Muscle of arm (tissue), 12 donors: ENCODE data around the gene WDR11. TPM values are rescaled to one million over a fixed set of nuclear protein-coding genes. Genes with fewer than 3 reads are reported as not detected.
"Not testable (repeated sequence)": the region's sequence is repeated elsewhere in the genome, so short reads cannot be mapped to it uniquely, and the experiment has no call there.

ENCODE experiments used
- DNase-seq: peaks from one replicate; pipeline ENCODE4 v3.0.0-alpha.2; 2013
- polyA plus RNA-seq, 12 donors: library from polyadenylated mRNA; unstranded; fragments of 120-200 nt; gene quantifications; one replicate each; pipeline ENCODE4 v1.2.1, GENCODE V29; 2013; ENCODE audit not compliant: insufficient read length in 12 of 12

WDR11 gene
- polyA plus RNA-seq, 12 donors: 22.3 to 65.7 (median 32.2) TPM; not detected in 1

DNA sequence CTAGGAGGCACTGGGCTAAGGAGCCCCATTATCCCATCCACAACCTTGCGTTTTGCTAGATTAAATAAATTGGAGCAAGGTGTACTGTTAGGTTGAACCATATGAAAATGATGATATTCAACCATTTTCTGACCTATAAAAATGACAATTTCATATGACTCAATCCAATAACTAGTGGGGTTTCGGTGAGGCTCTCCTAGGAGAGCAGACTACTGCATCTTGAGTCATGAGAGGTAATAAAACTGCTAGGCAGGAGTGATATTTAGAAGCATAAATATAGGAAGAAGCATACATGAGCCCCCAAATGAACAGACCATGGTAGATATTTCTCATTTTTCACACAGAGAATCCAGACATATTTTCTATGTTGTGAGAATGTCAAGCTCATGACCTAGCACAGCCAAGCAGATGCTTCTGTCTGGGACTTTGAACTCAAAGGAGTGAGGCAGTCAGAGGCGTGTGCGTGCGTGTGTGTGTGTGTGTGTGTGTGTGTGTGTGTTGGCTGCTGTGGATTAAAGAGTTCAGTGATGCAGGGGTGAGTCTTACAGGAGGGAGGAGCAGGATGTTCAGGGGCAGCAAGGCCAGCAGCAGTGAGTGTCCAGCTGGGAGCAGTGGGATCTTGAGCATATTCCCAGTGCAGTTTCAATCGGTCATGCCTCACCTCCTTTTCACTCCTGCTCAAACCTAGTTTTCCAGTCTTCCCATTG is 17.8 kb upstream of the WDR11 start:
- no peak for DNase-seq

DNA sequence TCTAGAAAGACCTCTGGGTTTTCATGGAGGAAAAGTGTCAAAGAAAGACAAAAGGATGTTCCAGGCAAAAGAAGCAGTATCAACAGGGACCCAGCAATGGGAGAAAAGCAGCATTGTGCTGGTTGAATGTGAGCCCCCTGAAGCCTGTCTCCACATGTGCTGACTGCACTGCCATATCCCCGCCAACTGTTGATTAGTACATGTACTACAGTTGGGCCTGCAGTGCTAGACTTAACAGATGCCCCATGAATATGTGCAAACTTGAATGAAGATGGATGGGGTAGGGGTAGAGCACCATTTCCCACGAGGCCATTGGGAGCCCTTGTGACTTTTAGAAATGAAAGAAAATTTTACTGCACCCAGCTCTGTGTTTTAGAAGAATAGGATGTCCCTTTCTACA is 15.6 kb upstream of the WDR11 start:
- no peak for DNase-seq

DNA sequence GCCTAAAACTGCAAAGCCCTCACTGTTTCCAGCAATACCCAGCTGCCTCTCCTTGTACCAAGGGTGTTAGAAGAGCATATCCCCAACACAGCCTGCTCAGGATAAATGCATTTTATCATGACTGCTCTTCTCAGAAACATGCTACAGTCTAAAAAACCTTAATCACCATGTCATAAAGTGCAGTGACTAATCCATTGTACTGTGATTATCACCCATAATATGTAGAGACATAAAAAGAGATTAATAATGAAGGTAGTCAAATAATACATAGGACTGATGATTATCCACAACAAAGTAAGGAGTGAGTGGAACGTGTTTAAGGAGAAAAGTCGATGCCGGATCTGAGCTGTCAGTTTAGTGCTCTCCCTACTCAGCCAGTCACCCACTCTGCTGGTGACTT is 12.2 kb upstream of the WDR11 start:
- DNase-seq: no peak

DNA sequence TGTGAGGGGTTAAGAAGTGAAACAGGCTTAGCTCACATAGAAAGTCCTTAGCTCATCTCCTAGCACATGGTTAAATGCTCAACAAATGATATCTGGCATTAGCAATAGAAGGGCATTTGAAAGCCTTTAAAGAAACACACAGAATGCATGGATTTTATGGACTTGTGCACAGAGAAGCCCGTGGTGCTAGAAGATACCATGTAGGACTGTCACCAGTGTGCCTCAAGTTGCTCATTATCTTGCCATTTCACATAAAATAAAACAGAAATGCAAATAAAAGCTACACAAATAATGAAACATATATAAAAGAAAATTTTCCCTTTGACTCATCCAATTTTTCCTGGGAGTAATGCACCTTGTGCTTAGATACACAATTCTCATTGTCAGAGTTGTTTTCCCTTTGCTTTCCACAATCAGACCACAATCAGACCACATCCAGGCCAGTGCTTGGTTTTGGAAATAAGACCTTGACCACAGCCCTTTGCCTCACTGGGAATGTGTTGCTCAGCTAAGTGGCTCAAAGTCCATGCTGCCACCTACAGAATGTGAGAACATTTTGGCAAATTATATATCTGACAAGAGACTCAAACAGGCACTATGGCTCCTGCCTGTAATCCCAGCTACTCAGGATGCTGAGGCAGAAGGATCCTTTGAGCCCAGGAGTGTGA is 9.5 kb upstream of the WDR11 start:
- no peak for DNase-seq

DNA sequence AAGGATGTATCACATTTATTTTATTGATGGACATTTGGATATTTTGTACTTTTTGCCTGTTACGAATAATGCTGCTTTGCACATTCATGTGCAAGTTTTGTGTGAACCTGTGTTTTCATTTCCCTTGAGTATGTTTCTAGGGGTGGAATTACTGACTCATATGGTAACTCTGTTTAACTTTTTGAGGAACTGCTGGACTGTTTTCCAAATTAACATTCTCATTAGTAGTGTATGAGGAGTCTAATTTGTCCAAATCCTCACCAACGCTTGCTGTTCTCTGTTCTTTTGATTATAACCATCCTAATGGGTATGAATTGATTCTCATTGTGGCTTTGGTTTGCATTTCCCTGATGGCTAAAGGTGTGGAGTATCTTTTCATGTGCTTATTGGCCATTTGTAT is 3.2 kb downstream of the WDR11 start:
- no peak for DNase-seq

DNA sequence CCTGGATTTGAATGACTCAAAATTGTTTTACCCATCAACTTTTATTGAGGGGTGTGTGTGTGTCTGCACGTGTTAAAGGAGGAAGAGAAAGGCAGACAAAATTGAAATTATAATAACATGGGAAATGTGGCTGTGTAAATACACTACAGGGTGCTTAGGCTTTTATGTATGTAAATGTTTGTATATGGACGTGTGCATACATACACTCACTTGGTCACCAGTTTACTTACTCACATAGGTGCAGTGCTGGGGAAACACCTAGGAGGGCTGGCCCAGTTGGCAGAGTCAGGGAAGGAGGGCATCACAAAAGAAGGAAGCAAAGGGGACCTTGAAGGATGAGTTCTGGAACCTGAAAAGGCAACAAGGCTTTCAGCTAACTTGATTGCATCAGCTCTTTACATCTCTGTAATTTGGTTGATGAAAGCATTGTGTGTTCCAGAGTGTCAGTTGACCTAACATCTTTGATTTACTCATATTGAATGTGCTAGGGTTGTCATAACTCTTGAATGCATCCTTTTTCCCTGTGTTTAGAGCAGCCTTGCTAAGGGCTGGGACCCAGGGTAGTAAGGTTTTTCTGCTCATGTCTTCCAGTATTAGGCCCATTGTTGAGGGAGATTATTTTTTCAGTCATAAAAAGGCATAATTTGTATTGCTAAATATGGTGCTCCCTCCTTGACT is 10.2 kb downstream of the WDR11 start:
- no peak for DNase-seq

DNA sequence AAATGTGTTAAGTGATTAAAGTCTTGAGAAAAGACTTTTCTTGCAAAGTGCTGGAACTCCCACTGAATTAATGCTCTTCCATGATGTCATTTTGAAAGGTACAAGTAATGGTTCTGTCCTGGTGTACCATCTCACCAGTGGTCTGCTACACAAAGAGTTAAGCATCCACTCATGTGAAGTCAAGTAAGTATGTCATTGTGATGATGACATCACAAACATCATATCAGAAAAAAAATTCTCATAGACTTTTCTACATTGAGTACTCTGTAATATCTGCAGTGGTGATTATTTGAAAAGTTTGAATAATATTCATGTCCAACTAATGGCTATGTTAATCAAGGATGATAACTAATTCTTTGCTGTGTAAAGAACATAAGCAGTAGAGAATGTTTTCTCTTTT is 22.6 kb downstream of the WDR11 start:
- DNase-seq: no peak

DNA sequence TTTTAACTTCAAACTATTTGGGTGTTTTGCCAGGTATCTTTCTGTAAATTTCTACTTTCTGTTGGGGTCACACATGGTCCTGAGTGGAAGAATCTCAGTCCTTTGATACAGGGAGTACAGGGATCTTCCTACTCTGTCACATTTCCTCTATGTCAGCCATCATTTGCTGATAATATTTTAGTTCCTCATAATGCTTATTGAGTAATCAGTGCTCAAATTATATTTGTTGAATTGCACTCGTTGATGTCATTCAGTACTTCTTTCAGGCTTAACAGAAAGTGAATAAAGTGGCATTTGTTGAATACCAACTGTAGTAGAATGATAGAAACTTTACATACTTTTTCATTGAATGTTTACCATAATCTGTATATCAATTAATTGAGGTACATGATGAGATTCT is 31.9 kb downstream of the WDR11 start:
- no peak for DNase-seq

DNA sequence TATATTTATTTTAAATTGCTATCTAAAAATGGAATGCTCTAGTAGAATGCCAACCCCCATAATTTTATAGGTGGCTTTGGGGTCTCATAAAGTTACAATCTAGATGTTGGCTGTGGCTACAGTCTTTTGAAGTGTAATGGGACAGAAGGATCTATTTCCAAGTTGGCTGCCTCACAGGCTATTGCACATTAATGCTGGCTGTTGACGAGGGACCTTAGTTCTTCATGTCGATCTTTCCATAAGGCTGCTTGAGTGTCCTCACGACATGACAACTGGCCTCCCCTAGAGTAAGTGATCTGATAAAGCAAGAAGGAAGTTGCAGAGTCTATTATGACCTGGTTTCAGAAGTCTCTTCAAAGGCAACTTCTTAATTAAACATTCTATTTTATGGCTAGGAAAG is 36.3 kb downstream of the WDR11 start:
- no peak for DNase-seq

DNA sequence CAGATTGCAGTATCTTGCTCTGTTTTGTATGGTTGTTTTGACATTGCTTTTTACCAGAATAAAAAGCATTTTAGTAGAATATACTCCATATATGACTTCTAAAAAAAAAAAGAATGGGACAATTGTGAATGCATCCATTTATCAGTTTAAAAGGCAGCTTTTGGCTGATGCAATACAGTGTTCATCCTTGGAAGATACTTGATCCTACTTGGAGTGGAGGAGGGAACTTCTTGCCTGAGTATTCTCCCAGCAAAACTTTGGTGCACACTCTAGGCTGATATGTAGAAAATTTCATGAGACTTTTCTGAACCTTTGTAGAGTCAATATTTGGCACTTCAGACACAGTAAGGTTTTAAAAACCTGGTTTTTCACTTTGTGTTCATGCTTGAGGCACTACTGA is 40.2 kb downstream of the WDR11 start:
- DNase-seq: no peak

DNA sequence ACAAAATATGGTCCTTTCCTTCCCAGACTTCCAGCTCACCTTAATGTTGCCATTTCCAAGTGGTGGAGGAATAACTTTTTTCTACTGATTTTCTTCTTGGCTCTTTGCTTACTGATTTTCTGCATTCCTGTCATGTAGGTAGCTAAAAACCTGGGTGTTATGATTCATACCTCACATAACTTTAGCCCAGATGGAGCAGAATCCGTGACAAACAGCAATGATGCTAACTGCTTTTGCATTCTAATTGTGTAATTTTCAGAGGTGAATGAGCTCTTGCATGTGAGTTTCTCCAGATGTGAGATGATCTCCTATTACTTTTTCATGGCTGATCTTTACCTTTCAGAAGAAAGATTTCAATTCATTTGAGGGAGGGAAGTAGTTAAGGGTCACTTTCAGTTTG is 43.4 kb downstream of the WDR11 start:
- no peak for DNase-seq

DNA sequence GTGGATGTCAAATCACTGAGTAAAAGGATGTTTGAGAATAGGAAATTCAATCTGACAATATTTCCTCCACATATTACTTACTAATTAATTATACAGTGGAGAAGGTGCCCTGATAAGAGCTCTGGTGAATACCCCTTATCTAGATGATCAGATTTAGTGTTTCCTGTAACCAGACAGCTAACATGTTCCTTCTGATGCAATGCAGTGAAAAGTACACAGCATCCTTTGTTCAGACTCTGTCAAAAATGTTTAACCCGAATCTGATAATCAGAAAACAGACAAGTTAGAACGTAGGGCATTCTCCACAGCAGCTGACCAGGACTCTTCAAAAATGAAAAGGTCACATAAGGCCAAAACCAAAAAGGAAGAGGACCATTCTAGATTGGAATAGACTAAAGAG is 46.2 kb downstream of the WDR11 start:
- no peak for DNase-seq

DNA sequence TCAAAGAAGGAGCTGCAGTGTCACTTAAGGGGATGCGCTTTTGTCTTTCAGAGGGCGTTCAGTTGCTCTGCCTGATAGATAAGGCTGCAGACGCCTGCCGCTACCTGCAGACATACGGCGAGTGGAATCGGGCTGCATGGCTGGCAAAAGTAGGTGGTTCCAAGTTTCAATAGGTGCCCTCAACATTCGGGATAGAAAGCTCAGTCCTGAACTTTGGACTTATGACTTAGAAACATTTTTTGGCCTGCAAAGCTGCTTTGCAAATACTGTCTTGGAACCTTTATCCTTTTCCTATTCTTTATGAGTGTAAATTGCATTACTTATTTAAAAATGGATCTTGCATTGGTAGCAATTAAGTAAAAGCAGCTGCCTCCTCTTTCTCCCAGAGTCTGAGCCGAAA is 54.1 kb downstream of the WDR11 start:
- DNase-seq: no peak

DNA sequence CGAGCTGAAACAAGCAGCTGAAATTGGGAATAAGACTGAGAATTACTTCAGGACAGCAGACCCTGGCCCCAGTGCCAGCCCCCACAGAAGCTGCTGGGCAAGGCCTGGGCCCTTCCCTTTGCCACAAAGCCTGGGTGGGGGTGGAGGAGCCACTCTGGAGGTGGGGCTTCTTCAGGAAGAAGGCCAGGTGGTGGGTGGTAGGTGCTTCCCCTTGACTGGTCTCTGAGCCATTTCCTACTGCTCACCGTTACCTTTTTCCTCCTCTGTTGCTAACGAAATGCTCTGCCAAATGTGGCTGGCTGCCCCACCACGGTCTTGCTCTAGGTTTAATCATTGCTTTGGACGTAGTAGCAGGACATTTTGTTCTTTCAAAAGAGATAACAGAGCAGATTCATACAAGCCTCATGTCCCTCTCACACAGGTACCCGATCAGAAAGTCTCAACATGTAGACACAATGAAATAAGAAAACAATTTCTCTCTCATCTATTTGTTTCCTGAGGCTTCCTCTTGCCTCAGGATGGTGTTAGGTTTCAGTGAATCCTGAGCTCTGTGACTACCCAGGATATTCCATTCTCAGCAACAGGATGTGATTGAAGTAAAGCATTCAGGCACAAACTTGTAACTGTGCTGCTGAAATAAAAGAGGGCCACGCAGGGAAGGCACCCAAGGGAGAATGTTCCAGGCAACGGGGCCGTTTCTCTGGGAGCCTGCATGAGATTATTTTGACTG is 66.5 kb downstream of the WDR11 start:
- DNase-seq: no peak

DNA sequence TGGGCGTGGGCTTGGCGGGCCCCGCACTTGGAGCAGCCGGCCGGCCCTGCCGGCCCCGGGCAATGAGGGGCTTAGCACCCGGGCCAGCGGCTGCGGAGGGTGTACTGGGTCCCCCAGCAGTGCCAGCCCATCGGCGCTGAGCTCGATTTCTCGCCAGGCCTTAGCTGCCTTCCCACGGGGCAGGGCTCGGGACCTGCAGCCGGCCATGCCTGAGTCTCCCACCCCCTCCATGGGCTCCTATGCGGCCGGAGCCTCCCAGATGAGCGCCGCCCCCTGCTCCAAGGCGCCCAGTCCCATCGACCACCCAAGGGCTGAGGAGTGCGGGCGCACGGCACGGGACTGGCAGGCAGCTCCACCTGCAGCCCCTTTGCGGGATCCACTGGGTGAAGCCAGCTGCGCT is 72.7 kb downstream of the WDR11 start:
- DNase-seq: not testable (repeated sequence)

DNA sequence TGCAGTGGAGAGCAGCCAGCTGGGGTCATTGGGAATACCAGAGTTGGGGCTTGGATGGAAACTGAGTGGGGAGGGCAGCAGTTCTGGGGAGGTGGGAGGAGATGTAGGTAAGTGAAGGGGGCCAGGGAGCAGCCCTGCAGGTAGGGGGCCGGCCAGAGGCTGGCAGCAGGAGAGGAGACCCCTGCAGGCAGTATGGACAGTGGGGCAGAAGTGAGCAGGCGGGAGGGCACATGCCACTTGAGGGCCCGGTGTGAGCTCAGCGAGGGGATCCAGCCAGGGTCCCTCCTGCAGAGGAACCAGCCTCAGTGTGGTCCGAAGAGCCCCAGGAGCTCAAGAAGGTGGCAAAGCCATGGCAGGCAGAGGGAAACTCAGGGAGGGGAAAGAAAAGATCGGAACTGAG is 75.4 kb downstream of the WDR11 start:
- DNase-seq: no peak

DNA sequence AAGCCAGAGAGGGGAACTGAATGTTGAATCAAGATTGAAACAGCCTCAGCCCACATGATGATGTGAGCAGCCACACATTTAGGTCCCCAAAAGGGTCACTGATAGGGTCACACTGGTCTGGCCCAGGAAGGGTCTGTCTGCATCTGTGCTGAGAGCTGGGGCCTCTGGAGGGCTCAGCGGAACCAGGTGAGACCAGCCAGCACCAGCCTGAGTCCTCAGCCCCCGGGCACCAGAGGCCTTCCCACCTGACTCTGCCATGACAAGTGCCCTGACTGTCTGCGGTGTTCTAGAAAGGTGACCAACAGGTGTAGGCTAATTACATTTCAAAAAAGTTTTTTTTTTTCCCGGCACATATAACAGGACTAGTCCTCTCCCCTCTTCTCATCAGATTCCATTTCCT is 76.2 kb downstream of the WDR11 start:
- DNase-seq: no peak

DNA sequence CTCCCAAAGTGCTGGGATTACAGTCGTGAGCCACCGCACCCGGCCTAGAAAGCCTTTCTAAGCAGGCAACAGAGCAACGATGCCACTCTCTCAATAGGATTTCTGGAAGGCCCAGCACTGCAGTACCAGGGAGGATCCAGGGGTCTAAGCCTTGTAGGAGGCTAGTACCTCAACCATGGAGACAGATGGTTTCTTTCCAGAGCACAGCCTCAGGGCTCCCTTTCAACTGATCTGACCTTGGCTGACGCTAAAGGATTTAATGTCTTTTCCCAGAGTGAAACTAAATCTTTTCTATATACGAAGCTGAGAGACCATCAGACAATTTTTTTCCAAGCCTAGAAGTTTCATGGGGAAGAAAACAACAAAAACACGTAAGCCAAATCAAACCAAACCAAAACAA is 78.0 kb downstream of the WDR11 start:
- no peak for DNase-seq

DNA sequence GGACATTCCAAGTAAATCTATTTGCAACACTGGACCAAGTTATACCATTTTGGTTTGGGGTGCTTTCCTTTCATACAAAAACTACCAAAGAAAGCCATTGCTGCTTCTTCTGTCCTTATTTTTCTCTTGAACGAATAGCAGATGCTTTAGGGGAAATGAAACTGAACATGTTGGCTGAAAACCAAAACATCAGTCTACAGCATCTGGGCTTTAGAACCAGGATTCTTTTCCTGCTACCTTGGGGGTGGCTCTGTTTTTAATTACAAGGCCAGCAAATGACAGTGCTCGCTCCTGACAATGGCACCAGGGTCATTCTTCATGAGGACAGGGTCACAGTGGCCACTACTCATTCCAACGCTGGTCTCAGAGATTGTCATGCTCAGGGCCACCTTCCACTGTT is 80.3 kb downstream of the WDR11 start:
- no peak for DNase-seq

DNA sequence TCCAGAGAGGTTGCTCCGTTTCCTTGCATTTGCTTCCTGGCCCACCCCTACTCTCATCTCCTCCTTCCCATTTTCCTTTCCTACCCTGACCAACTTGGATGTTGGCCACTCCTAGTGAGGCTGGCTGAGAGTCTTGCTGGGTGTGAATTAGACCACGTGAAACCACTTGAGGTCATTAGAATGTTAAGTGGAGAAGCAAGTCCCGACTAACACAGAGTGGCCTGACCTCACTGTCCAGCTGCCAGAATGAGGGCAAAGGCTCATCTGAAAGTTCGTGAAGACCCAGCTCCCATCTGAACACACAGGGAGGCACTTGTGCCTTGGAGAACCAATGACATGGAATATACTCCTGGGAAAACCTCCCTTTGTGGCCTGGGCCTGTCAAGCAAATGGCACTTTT is 80.8 kb downstream of the WDR11 start:
- DNase-seq: no peak

DNA sequence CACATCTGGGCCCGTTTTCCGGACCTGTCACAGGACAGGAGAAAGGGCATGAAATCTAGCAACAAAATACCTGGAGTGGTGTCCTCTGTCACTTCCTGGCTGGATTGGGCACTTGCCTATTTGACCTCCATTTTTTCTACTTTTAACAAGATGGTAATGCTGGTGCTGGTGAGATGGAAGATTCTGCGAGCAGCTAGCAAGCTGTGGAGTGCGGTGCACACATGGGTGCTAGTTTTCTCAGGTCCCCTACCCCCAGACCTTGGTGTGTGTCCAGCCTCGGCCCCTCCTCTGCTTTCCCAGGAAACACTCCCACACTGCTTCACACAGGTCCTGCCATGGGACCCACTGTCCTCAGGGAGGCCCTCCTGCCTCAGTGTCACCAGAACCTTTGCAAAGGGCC is 87.7 kb downstream of the WDR11 start:
- DNase-seq: no peak

DNA sequence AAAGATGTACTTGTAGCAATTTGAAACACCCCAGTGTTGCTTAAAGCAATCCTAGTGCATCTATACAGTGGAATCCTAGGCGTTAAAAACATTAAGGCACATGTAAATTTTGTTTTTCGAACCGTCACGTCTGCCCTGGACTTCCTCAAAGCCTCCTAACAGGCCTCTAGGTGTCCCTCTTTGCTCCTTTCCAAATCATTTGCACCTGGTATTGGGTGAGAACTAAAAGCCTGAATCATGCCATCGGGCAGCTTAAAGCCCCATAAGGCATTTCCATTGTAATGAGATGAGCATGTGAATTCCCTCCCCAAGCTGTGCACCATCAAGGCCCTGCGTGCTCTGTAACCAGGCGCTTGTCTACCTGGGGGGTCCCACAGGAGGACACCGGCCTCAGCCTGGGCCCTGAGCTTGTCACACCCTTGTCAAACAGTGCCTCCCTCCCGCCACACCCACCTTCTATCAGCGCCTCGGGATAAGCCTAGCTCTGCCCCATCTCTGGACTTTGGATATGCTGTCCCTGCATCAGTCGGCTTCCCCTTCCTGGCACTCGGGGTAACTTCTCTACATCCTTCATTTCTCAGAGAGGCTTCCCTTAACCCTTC is 89.2 kb downstream of the WDR11 start:
- no peak for DNase-seq
